Kidney (tissue), 14 donors: ENCODE results near the gene GPR12. TPM values are rescaled to one million over a fixed set of nuclear protein-coding genes. Genes with fewer than 3 reads are reported as not detected.

Experiments used
- DNase-seq, 5 donors: peaks; one replicate each; pipeline ENCODE4 v3.0.0-alpha.2; 2013 to 2020
- FAIRE-seq: peaks from 2 replicates; lab custom pipeline; 2012; peaks lifted over from hg19 to GRCh38; lab: Jason Lieb, UNC
- H3K27ac ChIP-seq, 2 donors: one replicate each; pipeline ENCODE4 v1.7.0; 2013; ENCODE audit warnings: low read depth in 2 of 2, low read length in 2 of 2, inconsistent platforms in 1 of 2
- H3K27me3 ChIP-seq: one replicate; pipeline ENCODE4 v1.7.1; 2013; ENCODE audit warnings: low read length, inconsistent platforms; ENCODE audit not compliant: control insufficient read depth, insufficient read depth
- H3K36me3 ChIP-seq, 3 donors: one replicate each; pipeline versions ENCODE4 v1.7.0 to v1.7.1; 2013; ENCODE audit warnings: low read length in 3 of 3, control low read depth in 1 of 3, inconsistent platforms in 1 of 3; ENCODE audit not compliant: insufficient read depth in 3 of 3, control insufficient read depth in 2 of 3
- H3K4me1 ChIP-seq, 3 donors: one replicate each; pipeline versions ENCODE4 v1.7.0 to v1.7.1; 2013; ENCODE audit warnings: low read length in 3 of 3, inconsistent platforms in 1 of 3, low read depth in 1 of 3; ENCODE audit not compliant: control insufficient read depth in 2 of 3, insufficient read depth in 2 of 3
- H3K4me3 ChIP-seq, 3 donors: one replicate each; pipeline versions ENCODE4 v1.7.0 to v1.8.1; 2013; ENCODE audit warnings: low read length in 3 of 3, control low read depth in 1 of 3, inconsistent platforms in 1 of 3
- H3K9ac ChIP-seq, 3 donors: one replicate each; pipeline versions ENCODE4 v1.7.0 to v1.7.1; 2013; ENCODE audit warnings: low read length in 3 of 3, control low read depth in 1 of 3, inconsistent platforms in 1 of 3
- H3K9me3 ChIP-seq, 3 donors: one replicate each; pipeline versions ENCODE4 v1.7.0 to v1.7.1; 2013; ENCODE audit warnings: low read length in 3 of 3, control low read depth in 1 of 3, inconsistent platforms in 1 of 3; ENCODE audit not compliant: control insufficient read depth in 2 of 3, insufficient read depth in 1 of 3
- intact Hi-C: fragments of 100-400 bp; cut with DNase I; formaldehyde crosslinking; loops from one replicate; pipeline ENCODE4 v1.11.1; 2022
- polyA plus RNA-seq: library from polyadenylated mRNA; stranded (reverse); fragments of 350-450 nt; fragmentation: Illumina TruSeq; extraction: RNeasy Lipid Tissue Mini Kit (QIAGEN cat#74804); gene quantifications from one replicate; pipeline ENCODE4 v1.2.3, GENCODE V29; 2014; ENCODE audit warnings: low read depth, low replicate concordance; ENCODE audit not compliant: insufficient read depth
- total RNA-seq: library from RNA; stranded (reverse); fragmentation: NEBNext Ultra II Directional; extraction: Animal tissue kit (Norgen Biotek cat#: 25700); gene quantifications from one replicate; pipeline ENCODE4 v1.2.1, GENCODE V29; 2021
- TF ChIP-seq, protein P1 (sequence below): IDR thresholded peaks from 3 replicates; pipeline ENCODE4 v1.5.1; 2012; ENCODE audit warnings: mild to moderate bottlenecking, moderate library complexity, borderline replicate concordance; ENCODE audit not compliant: insufficient read depth; ENCODE audit errors: extremely low read depth
- donor health status: control.
- donor health status: control.
- donor health status: control.
- donor health status: control.
- donor health status: control.
- donor health status: DM: yes; HTN: yes; CAD: no.
- donor health status: Normal renal cell carcinoma (clear cell type).

The GPR12 gene
- total and polyA plus RNA-seq, 2 donors from 2014 or later: not detected

DNA sequence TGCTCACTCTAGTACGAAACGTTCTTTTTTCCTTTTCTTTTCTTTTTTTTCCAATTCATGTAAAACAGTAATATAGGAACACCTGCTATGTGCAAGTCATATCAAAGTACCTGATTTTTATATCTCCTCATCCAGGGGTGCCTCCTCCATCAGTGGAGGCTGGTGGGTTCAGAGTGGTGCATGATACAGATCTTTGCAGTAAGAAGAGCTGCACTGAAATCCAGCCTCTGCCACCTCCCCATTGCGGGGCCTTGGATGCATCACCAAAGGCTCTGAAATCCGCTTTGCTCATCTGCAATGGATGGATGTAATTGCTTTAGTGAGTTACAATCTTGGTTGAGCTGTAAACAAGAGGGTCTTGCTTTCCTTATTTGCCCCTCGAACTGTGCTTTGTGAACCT, 38.3 kb downstream of the GPR12 start:
- Histone ChIP-seq H3K27ac (no peak overlapping the region), H3K9me3 (no peaks in the 10 kb centered on the region), H3K4me1 (no peaks in the 10 kb centered on the region), H3K9ac (no peak overlapping the region), H3K27me3 (no peaks in the 10 kb centered on the region), H3K36me3 (no peaks in the 10 kb centered on the region), H3K4me3 (no peak overlapping the region)
- DNase-seq: no peak
- FAIRE-seq: no peak
- intact Hi-C loops: no loop called here
- TF ChIP-seq, protein P1, sequence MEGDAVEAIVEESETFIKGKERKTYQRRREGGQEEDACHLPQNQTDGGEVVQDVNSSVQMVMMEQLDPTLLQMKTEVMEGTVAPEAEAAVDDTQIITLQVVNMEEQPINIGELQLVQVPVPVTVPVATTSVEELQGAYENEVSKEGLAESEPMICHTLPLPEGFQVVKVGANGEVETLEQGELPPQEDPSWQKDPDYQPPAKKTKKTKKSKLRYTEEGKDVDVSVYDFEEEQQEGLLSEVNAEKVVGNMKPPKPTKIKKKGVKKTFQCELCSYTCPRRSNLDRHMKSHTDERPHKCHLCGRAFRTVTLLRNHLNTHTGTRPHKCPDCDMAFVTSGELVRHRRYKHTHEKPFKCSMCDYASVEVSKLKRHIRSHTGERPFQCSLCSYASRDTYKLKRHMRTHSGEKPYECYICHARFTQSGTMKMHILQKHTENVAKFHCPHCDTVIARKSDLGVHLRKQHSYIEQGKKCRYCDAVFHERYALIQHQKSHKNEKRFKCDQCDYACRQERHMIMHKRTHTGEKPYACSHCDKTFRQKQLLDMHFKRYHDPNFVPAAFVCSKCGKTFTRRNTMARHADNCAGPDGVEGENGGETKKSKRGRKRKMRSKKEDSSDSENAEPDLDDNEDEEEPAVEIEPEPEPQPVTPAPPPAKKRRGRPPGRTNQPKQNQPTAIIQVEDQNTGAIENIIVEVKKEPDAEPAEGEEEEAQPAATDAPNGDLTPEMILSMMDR: no peak

DNA sequence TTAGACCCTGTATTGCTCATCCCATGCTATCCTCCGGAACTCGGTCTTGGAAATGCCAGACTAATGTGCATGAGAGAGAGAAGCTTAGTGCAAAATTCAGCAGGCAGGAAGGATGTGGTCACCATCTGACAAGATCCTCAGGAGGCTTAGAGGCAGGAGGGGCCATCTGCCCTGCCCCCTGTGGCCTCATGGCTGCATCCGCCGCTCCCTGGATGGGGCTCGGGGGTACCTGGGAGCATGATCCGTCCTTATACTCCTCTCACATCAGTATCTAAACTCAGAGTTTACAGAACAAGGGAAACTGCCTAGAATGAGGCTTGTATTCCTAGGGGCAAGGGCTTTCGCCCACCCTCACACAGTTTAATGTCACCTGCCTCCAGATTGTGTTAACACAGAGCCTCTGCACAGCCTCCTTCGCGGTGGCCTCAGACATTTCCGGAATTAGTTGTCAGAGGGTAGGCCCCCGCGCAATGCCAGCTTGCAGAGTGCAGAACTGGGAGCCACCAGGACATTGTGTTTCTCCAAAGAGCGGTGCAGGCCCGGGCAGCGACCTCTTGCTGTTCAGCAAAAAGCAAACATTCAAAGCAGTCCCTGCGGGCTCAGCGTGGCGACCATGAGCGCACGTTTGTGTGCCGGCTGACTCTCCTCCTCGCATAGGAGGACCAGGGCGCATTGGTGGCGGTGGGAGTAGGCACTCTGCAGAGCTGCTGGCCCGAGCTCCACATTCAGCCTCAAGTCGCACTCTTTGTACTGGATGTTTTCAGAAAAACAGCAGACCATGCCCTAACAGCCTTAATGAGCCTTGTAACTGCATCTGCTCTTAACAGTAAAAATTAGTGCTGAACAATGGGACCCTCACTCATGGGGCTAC, 39.1 kb downstream of the GPR12 start:
- H3K4me3 ChIP-seq: no peak overlapping the region
- H3K9ac ChIP-seq: no peak overlapping the region
- no peaks in the 10 kb centered on the region for H3K4me1 ChIP-seq

DNA sequence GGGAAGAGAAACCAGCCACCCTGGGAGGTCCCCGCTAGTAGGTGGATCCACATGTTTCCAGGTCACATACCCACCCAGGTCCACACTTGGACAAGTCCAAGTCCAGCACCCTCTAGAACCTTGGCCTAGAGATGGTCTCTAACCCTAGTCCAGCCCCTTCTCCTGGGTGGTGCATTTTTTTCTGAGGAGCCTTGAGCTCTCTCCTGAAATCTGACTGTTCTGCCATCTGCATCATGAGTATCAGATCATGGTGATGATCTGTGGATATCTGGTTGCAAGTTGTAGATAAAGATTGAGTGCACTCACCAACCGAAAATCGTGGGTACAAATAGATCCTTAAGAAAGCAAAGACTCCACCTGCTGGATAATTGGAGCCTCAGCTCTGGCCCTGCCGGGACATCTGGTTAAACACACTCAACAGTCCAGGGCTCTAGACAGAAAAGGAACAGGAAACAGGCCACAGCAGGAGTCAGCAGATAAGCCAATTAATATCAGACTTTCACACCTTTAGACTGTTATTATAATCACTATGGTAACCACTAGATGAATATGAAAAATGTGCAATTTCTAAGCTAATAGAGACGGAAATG, 41.1 kb downstream of the GPR12 start:
- no peaks in the 10 kb centered on the region for H3K27me3 ChIP-seq
- H3K27ac ChIP-seq: no peak overlapping the region
- intact Hi-C loops: loop anchor here (10.0 kb wide), 1 partner anchor 215 kb away; no protein-coding TSS in a partner anchor
- no peaks in the 10 kb centered on the region for H3K9me3 ChIP-seq
- no peaks in the 10 kb centered on the region for H3K4me1 ChIP-seq
- H3K36me3 ChIP-seq: no peaks in the 10 kb centered on the region
- DNase-seq: no peak
- TF ChIP-seq, protein P1: no peak
- no peak overlapping the region for H3K4me3 ChIP-seq
- H3K9ac ChIP-seq: no peak overlapping the region
- no peak for FAIRE-seq

More for the DNA sequence above, 39.1 kb downstream of the GPR12 start:
- intact Hi-C loops: no loop called here
- no peak for DNase-seq
- H3K27me3 ChIP-seq: no peaks in the 10 kb centered on the region
- no peak overlapping the region for H3K27ac ChIP-seq
- H3K9me3 ChIP-seq: no peaks in the 10 kb centered on the region
- TF ChIP-seq, protein P1: no peak
- no peaks in the 10 kb centered on the region for H3K36me3 ChIP-seq
- FAIRE-seq: no peak
